B cell (primary cell): ENCODE measurements around the gene CD79B.
"Not testable (repeated sequence)": the region's sequence is repeated elsewhere in the genome, so short reads cannot be mapped to it uniquely, and the experiment has no call there.

Experiments
- CTCF ChIP-seq: fragments of 200-600 bp; IDR thresholded peaks from one replicate; pipeline ENCODE4 v1.8.0; 2022; ENCODE audit warnings: antibody characterized with exemption, mild to moderate bottlenecking
- EZH2 ChIP-seq: IDR thresholded peaks from 2 replicates; pipeline ENCODE4 v1.6.1; 2012; ENCODE audit warnings: borderline replicate concordance, low read depth, mild to moderate bottlenecking, moderate library complexity, low read length; ENCODE audit not compliant: insufficient read depth, poor library complexity, severe bottlenecking

GRCh38 chr17:63896524-63897354, 35.4 kb downstream of the CD79B start, which contains the start of gene CSH1:
- not testable (repeated sequence) for TF ChIP-seq CTCF, EZH2
